ENCODE results near the gene PDP2. TPM values are rescaled to one million over a fixed set of nuclear protein-coding genes. Genes with fewer than 3 reads are reported as not detected.
A peak's percentile ranks its signal among the peaks of the same experiment; 100 is the strongest.

Gene PDP2
- polyA plus RNA-seq, 1 of the 3 experiments (the other 2 are of a cell fraction) = 4.7 TPM

GRCh38 chr16:66857437-66857836, 22.9 kb upstream of the PDP2 start:
- no peak overlapping the region for H3K27ac ChIP-seq (ENCODE audit: low read depth in 2 of 2, low read length in 1 of 2)
- no peaks in the 10 kb centered on the region for H3K27me3 ChIP-seq (ENCODE audit: insufficient read depth)
- H4K20me1 ChIP-seq (ENCODE audit: insufficient read depth) = no peaks in the 10 kb centered on the region
- H3K79me2 ChIP-seq (ENCODE audit: insufficient read depth) = no peaks in the 10 kb centered on the region
- H2AFZ ChIP-seq (ENCODE audit: low read depth) = no peak overlapping the region
- H3K4me2 ChIP-seq = no peak overlapping the region
- no peak overlapping the region for H3K9ac ChIP-seq
- no peak for TF ChIP-seq ZBTB33 (IDR thresholded peaks at IDR 0.05; ENCODE audit: borderline replicate concordance, low read depth)
- TF ChIP-seq USF1 (IDR thresholded peaks at IDR 0.05; ENCODE audit: borderline replicate concordance, low read depth) = no peak
- TF ChIP-seq NRF1 (IDR thresholded peaks at IDR 0.05; ENCODE audit: low read depth, low read length) = no peak
- TF ChIP-seq EP300 (IDR thresholded peaks at IDR 0.05; ENCODE audit: borderline replicate concordance in 1 of 2, low read depth in 1 of 2, low read length in 1 of 2) = no peak
- no peak for TF ChIP-seq EZH2phosphoT487 (IDR thresholded peaks at IDR 0.05; ENCODE audit: borderline replicate concordance, low read depth)
- no peak for TF ChIP-seq SMC3 (IDR thresholded peaks at IDR 0.05; ENCODE audit: low read depth, low read length)
- no peak for TF ChIP-seq FOXJ3 (CRISPR knock-in tag; IDR thresholded peaks at IDR 0.05)
- no peak for TF ChIP-seq FOXM1 (IDR thresholded peaks at IDR 0.05; ENCODE audit: low read depth)
- no peak for TF ChIP-seq ELF1 (IDR thresholded peaks at IDR 0.05)
- no peak for TF ChIP-seq GATA2 (CRISPR knock-in tag; IDR thresholded peaks at IDR 0.05)
- no peak for TF ChIP-seq MAX (IDR thresholded peaks at IDR 0.05; ENCODE audit: low read depth)
- TF ChIP-seq FOSL2 (IDR thresholded peaks at IDR 0.05; ENCODE audit: borderline replicate concordance, low read depth) = no peak
- no peak for TF ChIP-seq RFX5 (IDR thresholded peaks at IDR 0.05; ENCODE audit: low read length)
- TF ChIP-seq REST (IDR thresholded peaks at IDR 0.05; ENCODE audit: low read depth, low read length) = no peak
- no peak for TF ChIP-seq POLR2AphosphoS5 (IDR thresholded peaks at IDR 0.05; ENCODE audit: low read depth, low read length)
- no peaks in the 10 kb centered on the region for H3K9me2 ChIP-seq
- ChIA-PET CTCF (interaction anchor here (0.6 to 3.1 kb wide), 7 partner anchors 11 to 249 kb away, joined by 3 to 25 read pairs (median 5); partner anchors contain the start of gene NAE1), POLR2A (no interaction called here)
- H3K36me3 ChIP-seq (replicated peaks in 1 of 2; ENCODE audit: control insufficient read depth in 1 of 2, insufficient read depth in 2 of 2, low read length in 1 of 2) = no peaks in the 10 kb centered on the region
- peak; percentile 3 for DNase-seq
- no peak overlapping the region for H3K4me3 ChIP-seq (ENCODE audit: low read depth in 2 of 2, low read length in 1 of 2)
- H3K4me1 ChIP-seq (ENCODE audit: control insufficient read depth in 1 of 2, insufficient read depth in 2 of 2, low read depth in 1 of 2, low read length in 1 of 2) = peaks cover 7 to 12% of the 10 kb centered on the region in 2 experiments; a peak in 2 of 4 replicates
- peaks cover 8% of the 10 kb centered on the region for H3F3A ChIP-seq (replicated peaks; ENCODE audit: insufficient read depth)
- WGBS (ENCODE audit: low lambda C conversion rate) = 78% methylated on average over 3 of the region's 6 CpGs
- no peaks in the 10 kb centered on the region for H3K9me3 ChIP-seq
